Measurements from ENCODE around the gene KCNH2.

Gene KCNH2

GRCh38 chr7:150994838-150995510 lies 16.9 kb upstream of the KCNH2 start:
- Histone ChIP-seq H3K9ac (ENCODE audit: low read depth, low read length) (no peak overlapping the region), H3K4me1 (ENCODE audit: insufficient read depth, low read length) (peaks cover 9% of the 10 kb centered on the region; the same call in 1 of the 2 replicates), H3K9me3 (ENCODE audit: control insufficient read depth, insufficient read depth, low read length) (0 out of 2 replicates have a peak, but pooled peaks cover 4% of the 10 kb centered on the region), H3K36me3 (ENCODE audit: insufficient read depth, low read length) (no peaks in the 10 kb centered on the region)

- Histone ChIP-seq H3K36me3 (ENCODE audit: insufficient read depth, low read length) (no peaks in the 10 kb centered on the region), H3K9ac (ENCODE audit: low read depth, low read length) (no peak overlapping the region), H3K9me3 (ENCODE audit: control insufficient read depth, insufficient read depth, low read length) (0 out of 2 replicates have a peak, but pooled peaks cover 4% of the 10 kb centered on the region), H3K4me1 (ENCODE audit: insufficient read depth, low read length) (peaks cover 9% of the 10 kb centered on the region; the same call in 1 of the 2 replicates)
Measured at GRCh38 chr7:150994141-150994837, 16.2 kb upstream of the KCNH2 start.

- 0 out of 2 replicates have a peak, but pooled peaks cover 4% of the 10 kb centered on the region for H3K9me3 ChIP-seq (ENCODE audit: control insufficient read depth, insufficient read depth, low read length)
- H3K4me1 ChIP-seq (ENCODE audit: insufficient read depth, low read length): peaks cover 9% of the 10 kb centered on the region; the same call in 1 of the 2 replicates
- H3K36me3 ChIP-seq (ENCODE audit: insufficient read depth, low read length): no peaks in the 10 kb centered on the region
- no peak overlapping the region for H3K9ac ChIP-seq (ENCODE audit: low read depth, low read length)
Measured at GRCh38 chr7:150993511-150993910, 15.4 kb upstream of the KCNH2 start.

- H3K9me3 ChIP-seq (ENCODE audit: control insufficient read depth, insufficient read depth, low read length): 0 out of 2 replicates have a peak, but pooled peaks cover 4% of the 10 kb centered on the region
- peaks cover 9% of the 10 kb centered on the region; the same call in 1 of the 2 replicates for H3K4me1 ChIP-seq (ENCODE audit: insufficient read depth, low read length)
- H3K36me3 ChIP-seq (ENCODE audit: insufficient read depth, low read length): no peaks in the 10 kb centered on the region
- H3K9ac ChIP-seq (ENCODE audit: low read depth, low read length): no peak overlapping the region
Measured at GRCh38 chr7:150992833-150993302, 14.7 kb upstream of the KCNH2 start.

GRCh38 chr7:150992051-150992640 lies 14.0 kb upstream of the KCNH2 start:
- Histone ChIP-seq H3K4me1 (ENCODE audit: insufficient read depth, low read length) (peaks cover 9% of the 10 kb centered on the region; the same call in 1 of the 2 replicates), H3K36me3 (ENCODE audit: insufficient read depth, low read length) (no peaks in the 10 kb centered on the region), H3K9ac (ENCODE audit: low read depth, low read length) (no peak overlapping the region), H3K9me3 (ENCODE audit: control insufficient read depth, insufficient read depth, low read length) (0 out of 2 replicates have a peak, but pooled peaks cover 4% of the 10 kb centered on the region)

GRCh38 chr7:150990416-150991186 lies 12.5 kb upstream of the KCNH2 start, which contains the start of gene NOS3:
Gene NOS3, plus strand, starts transcription at chr7:150991017. Its CDS starts 2,787 bp downstream, at chr7:150993804.
- Histone ChIP-seq H3K4me1 (ENCODE audit: insufficient read depth, low read length) (peaks cover 9% of the 10 kb centered on the region; the same call in 1 of the 2 replicates), H3K9ac (ENCODE audit: low read depth, low read length) (no peak within 1 kb of the TSS)

GRCh38 chr7:150989456-150989855 lies 11.3 kb upstream of the KCNH2 start:
- Histone ChIP-seq H3K9ac (ENCODE audit: low read depth, low read length) (no peak overlapping the region), H3K9me3 (ENCODE audit: control insufficient read depth, insufficient read depth, low read length) (0 out of 2 replicates have a peak, but pooled peaks cover 4% of the 10 kb centered on the region), H3K4me1 (ENCODE audit: insufficient read depth, low read length) (peaks cover 4% of the 10 kb centered on the region; the same call in 1 of the 2 replicates)

More at GRCh38 chr7:150990416-150991186, 12.5 kb upstream of the KCNH2 start, which contains the start of gene NOS3:
- Histone ChIP-seq H3K36me3 (ENCODE audit: insufficient read depth, low read length) (no peaks in the 10 kb centered on the region), H3K9me3 (ENCODE audit: control insufficient read depth, insufficient read depth, low read length) (0 out of 2 replicates have a peak, but pooled peaks cover 4% of the 10 kb centered on the region)

GRCh38 chr7:150988230-150989226 lies 10.4 kb upstream of the KCNH2 start:
- Histone ChIP-seq H3K36me3 (ENCODE audit: insufficient read depth, low read length) (no peaks in the 10 kb centered on the region), H3K9me3 (ENCODE audit: control insufficient read depth, insufficient read depth, low read length) (0 out of 2 replicates have a peak, but pooled peaks cover 4% of the 10 kb centered on the region), H3K4me1 (ENCODE audit: insufficient read depth, low read length) (no peaks in the 10 kb centered on the region; the same call in 1 of the 2 replicates), H3K9ac (ENCODE audit: low read depth, low read length) (peak overlapping the region; percentile 53)

More at GRCh38 chr7:150989456-150989855, 11.3 kb upstream of the KCNH2 start:
- H3K36me3 ChIP-seq (ENCODE audit: insufficient read depth, low read length): no peaks in the 10 kb centered on the region

GRCh38 chr7:150986556-150986955 lies 8.4 kb upstream of the KCNH2 start:
- Histone ChIP-seq H3K36me3 (ENCODE audit: insufficient read depth, low read length) (no peaks in the 10 kb centered on the region), H3K9me3 (ENCODE audit: control insufficient read depth, insufficient read depth, low read length) (0 out of 2 replicates have a peak, but pooled peaks cover 4% of the 10 kb centered on the region), H3K9ac (ENCODE audit: low read depth, low read length) (no peak overlapping the region), H3K4me1 (ENCODE audit: insufficient read depth, low read length) (no peaks in the 10 kb centered on the region; the same call in 1 of the 2 replicates)

- 0 out of 2 replicates have a peak, but pooled peaks cover 4% of the 10 kb centered on the region for H3K9me3 ChIP-seq (ENCODE audit: control insufficient read depth, insufficient read depth, low read length)
- no peak overlapping the region for H3K9ac ChIP-seq (ENCODE audit: low read depth, low read length)
- no peaks in the 10 kb centered on the region; the same call in 1 of the 2 replicates for H3K4me1 ChIP-seq (ENCODE audit: insufficient read depth, low read length)
- H3K36me3 ChIP-seq (ENCODE audit: insufficient read depth, low read length): no peaks in the 10 kb centered on the region
Measured at GRCh38 chr7:150986099-150986512, 8.0 kb upstream of the KCNH2 start.

- Histone ChIP-seq H3K4me1 (ENCODE audit: insufficient read depth, low read length) (no peaks in the 10 kb centered on the region; the same call in 1 of the 2 replicates), H3K9me3 (ENCODE audit: control insufficient read depth, insufficient read depth, low read length) (no peaks in the 10 kb centered on the region), H3K36me3 (ENCODE audit: insufficient read depth, low read length) (no peaks in the 10 kb centered on the region), H3K9ac (ENCODE audit: low read depth, low read length) (no peak overlapping the region)
Measured at GRCh38 chr7:150983893-150984368, 5.8 kb upstream of the KCNH2 start.

- no peak overlapping the region for H3K9ac ChIP-seq (ENCODE audit: low read depth, low read length)
- no peaks in the 10 kb centered on the region for H3K9me3 ChIP-seq (ENCODE audit: control insufficient read depth, insufficient read depth, low read length)
- peaks cover under 1% of the 10 kb centered on the region; the same call in 1 of the 2 replicates for H3K4me1 ChIP-seq (ENCODE audit: insufficient read depth, low read length)
- no peaks in the 10 kb centered on the region for H3K36me3 ChIP-seq (ENCODE audit: insufficient read depth, low read length)
Measured at GRCh38 chr7:150982351-150982750, 4.2 kb upstream of the KCNH2 start.

All from ES-I3 (cell line).